ENCODE measurements around the gene EFCC1.
A peak's percentile ranks its signal among the peaks of the same experiment; 100 is the strongest.

DNA sequence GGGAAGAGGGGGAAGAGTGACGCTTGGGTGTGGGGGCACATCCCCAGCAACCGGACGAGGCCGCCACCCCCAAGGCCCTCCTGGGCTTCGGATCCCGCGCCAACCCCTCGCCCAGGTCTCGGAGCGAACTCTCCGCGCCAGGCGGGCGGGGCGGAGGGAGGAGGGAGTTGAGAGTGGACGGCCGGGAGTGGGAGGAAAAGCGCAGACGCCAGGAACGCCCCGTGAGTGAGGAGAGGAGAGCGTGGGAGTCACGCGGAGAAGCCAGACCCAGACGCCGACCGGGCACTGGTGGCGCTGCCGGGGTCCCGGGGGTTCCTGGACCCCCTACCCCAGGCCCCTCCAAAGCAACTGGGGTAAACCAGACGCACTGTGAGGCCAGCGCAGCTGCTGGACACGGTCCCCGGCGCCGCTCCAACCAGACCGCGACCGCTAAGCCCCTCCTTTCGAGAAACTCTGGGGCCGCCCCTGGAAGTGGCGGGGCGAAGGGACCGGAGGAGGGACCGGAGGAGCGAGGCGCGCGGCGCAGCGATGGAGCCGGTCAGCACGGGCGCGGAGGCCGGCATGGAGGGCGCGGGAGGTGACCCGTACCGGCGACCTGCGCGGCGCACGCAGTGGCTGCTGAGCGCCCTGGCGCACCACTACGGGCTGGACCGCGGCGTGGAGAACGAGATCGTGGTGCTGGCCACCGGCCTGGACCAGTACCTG lies at the start of gene EFCC1:
- TF ChIP-seq, protein P1, sequence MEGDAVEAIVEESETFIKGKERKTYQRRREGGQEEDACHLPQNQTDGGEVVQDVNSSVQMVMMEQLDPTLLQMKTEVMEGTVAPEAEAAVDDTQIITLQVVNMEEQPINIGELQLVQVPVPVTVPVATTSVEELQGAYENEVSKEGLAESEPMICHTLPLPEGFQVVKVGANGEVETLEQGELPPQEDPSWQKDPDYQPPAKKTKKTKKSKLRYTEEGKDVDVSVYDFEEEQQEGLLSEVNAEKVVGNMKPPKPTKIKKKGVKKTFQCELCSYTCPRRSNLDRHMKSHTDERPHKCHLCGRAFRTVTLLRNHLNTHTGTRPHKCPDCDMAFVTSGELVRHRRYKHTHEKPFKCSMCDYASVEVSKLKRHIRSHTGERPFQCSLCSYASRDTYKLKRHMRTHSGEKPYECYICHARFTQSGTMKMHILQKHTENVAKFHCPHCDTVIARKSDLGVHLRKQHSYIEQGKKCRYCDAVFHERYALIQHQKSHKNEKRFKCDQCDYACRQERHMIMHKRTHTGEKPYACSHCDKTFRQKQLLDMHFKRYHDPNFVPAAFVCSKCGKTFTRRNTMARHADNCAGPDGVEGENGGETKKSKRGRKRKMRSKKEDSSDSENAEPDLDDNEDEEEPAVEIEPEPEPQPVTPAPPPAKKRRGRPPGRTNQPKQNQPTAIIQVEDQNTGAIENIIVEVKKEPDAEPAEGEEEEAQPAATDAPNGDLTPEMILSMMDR (IDR thresholded peaks at IDR 0.05) = no peak
- peak in 2 of 4 donors; percentile 41 to 45 for TF ChIP-seq POLR2A (IDR thresholded peaks at IDR 0.05)

All from esophagus squamous epithelium (tissue), 4 donors.